ENCODE results near the gene TMEM117.
A peak's percentile ranks its signal among the peaks of the same experiment; 100 is the strongest.
"Not testable (repeated sequence)": the region's sequence is repeated elsewhere in the genome, so short reads cannot be mapped to it uniquely, and the experiment has no call there.

Gene TMEM117

GRCh38 chr12:43841253-43841652, 5.4 kb downstream of the TMEM117 start:
- DNase-seq (ENCODE audit: low read depth): no peak

- no peak for DNase-seq (ENCODE audit: low read depth)
Measured at GRCh38 chr12:43842259-43842658, 6.4 kb downstream of the TMEM117 start.

- not testable (repeated sequence) for DNase-seq (ENCODE audit: low read depth)
Measured at GRCh38 chr12:43847425-43848225, 11.7 kb downstream of the TMEM117 start.

GRCh38 chr12:43848226-43848507, 12.3 kb downstream of the TMEM117 start:
- DNase-seq (ENCODE audit: low read depth): no peak

- no peak for DNase-seq (ENCODE audit: low read depth)
Measured at GRCh38 chr12:43848786-43849185, 12.9 kb downstream of the TMEM117 start.

- no peak for DNase-seq (ENCODE audit: low read depth)
Measured at GRCh38 chr12:43852744-43853143, 16.9 kb downstream of the TMEM117 start.

GRCh38 chr12:43856972-43857371, 21.1 kb downstream of the TMEM117 start:
- DNase-seq (ENCODE audit: low read depth): no peak

GRCh38 chr12:43858096-43858495, 22.2 kb downstream of the TMEM117 start:
- DNase-seq (ENCODE audit: low read depth): no peak

- no peak for DNase-seq (ENCODE audit: low read depth)
Measured at GRCh38 chr12:43858991-43859390, 23.1 kb downstream of the TMEM117 start.

- no peak for DNase-seq (ENCODE audit: low read depth)
Measured at GRCh38 chr12:43861015-43861839, 25.3 kb downstream of the TMEM117 start.

- DNase-seq (ENCODE audit: low read depth): no peak
Measured at GRCh38 chr12:43861840-43862150, 25.9 kb downstream of the TMEM117 start.

GRCh38 chr12:43863770-43864366, 28.0 kb downstream of the TMEM117 start:
- DNase-seq (ENCODE audit: low read depth): no peak

GRCh38 chr12:43864557-43864956, 28.7 kb downstream of the TMEM117 start:
- not testable (repeated sequence) for DNase-seq (ENCODE audit: low read depth)

- no peak for DNase-seq (ENCODE audit: low read depth)
Measured at GRCh38 chr12:43869184-43869583, 33.3 kb downstream of the TMEM117 start.

GRCh38 chr12:43869765-43870164, 33.9 kb downstream of the TMEM117 start:
- DNase-seq (ENCODE audit: low read depth): not testable (repeated sequence)

GRCh38 chr12:43871258-43871657, 35.4 kb downstream of the TMEM117 start:
- not testable (repeated sequence) for DNase-seq (ENCODE audit: low read depth)

GRCh38 chr12:43872396-43872795, 36.5 kb downstream of the TMEM117 start:
- DNase-seq (ENCODE audit: low read depth): no peak

GRCh38 chr12:43878050-43878449, 42.2 kb downstream of the TMEM117 start:
- no peak for DNase-seq (ENCODE audit: low read depth)

GRCh38 chr12:43880547-43880946, 44.7 kb downstream of the TMEM117 start:
- DNase-seq (ENCODE audit: low read depth): no peak

- peak; percentile 3 for DNase-seq (ENCODE audit: low read depth)
Measured at GRCh38 chr12:43882578-43883178, 46.8 kb downstream of the TMEM117 start.

GRCh38 chr12:43883311-43883710, 47.4 kb downstream of the TMEM117 start:
- DNase-seq (ENCODE audit: low read depth): no peak

GRCh38 chr12:43883748-43884147, 47.9 kb downstream of the TMEM117 start:
- DNase-seq (ENCODE audit: low read depth): no peak

Measured in activated T-cell treated with anti-CD3 and anti-CD28 coated beads for 24 hours (primary cell).